GM15510 (cell line): ENCODE results near the gene SEC24A.

Experiments used
- POLR2A ChIP-seq: IDR thresholded peaks from 3 replicates; pipeline ENCODE4 v1.6.1; 2011; ENCODE audit warnings: borderline replicate concordance; ENCODE audit not compliant: insufficient read length; ENCODE audit errors: extremely low read depth

The SEC24A gene

DNA sequence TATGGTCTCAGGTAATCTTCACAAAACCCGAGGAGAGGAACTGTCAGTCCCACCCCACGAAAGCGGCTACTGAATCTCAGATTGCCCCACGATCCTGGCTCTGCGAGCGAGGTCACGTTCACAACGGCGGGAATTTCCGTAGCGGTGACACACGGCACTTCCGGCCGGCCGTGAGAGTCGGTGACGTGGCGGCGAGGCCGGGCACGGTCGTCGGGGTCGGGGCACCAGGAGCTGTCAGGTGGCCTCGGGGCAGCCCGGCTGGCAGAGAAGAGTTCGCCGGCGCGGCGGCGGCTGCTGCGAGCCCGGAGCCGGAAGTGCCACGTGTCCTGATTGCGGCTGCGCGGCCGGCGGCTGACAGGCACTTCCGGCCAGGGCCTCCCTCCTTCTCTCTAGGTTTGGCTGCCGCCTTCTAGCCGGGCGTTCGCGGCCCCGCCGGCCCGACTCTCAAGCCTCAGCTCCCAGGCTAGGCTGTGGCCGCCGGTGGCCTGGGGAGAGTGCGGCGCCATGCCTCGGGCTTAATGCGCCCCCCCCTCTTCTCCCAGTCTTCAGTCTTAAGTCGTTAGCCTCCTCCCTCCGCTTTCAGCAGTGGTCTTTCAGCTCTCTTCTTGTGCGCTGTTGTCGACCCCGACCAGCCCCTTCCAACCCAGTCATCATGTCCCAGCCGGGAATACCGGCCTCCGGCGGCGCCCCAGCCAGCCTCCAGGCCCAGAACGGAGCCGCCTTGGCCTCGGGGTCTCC lies at the start of gene SEC24A:
TSS of gene SEC24A (plus strand) at position 361 of the 738 bp plus-strand sequence. CDS start at position 653, 292 bp downstream.
- peak; percentile 91 for TF ChIP-seq POLR2A

DNA sequence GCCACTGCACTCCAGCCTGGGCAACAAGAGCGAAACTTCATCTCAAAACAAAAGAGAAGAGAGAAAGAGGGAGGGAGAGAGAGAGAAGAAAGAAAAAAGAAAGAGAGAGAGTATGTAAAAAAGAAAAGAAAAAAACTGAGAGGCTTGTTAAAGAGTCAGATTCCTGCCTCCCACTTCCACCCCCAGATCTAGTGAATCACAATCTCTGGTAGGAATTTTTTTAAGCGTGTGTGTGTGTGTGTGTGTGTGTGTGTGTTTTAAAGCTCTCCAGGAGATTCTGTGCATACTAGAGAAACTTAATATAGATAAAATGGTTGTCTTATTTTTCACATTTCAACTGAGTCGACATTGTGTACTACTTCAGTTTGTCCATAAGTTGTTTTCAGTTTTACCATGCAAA lies 48.0 kb upstream of the SEC24A start:
- no peak for TF ChIP-seq POLR2A

DNA sequence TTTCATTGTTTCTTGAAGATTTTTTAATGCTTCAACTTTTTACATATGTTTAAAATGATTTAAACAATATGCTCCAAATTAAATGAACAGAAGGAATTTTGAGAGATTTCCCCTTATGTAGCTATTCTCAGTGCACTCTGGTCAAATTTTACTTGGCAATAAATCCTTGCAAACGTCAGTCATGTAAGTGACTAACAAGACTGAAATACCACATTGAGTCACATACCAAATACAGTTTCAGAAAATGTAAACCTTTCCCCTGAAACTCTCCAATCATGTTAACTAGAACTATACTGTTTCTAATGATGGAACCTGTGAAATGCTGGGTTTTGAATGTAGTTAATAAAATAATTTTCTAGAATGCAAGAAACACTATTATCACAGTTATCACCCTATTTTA lies 45.5 kb upstream of the SEC24A start:
- no peak for TF ChIP-seq POLR2A

DNA sequence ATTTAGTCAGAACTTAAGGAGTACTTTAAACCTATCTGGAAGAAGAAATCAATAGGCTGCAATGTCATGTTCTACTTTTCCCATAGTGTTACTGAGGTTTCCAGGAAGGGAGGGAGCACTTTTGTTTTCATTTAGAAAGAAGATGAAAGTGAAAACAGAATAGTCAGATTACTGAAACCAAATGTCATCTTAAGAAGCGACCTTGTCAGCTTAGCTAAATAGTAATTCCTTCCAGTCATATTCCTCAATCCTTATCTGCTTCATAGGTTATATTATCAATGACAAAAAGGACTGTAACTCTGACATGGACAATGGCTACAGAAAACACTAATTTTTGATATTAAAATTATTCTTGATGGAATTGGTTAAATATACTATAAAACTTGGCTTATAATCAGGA lies 43.7 kb upstream of the SEC24A start:
- no peak for TF ChIP-seq POLR2A

DNA sequence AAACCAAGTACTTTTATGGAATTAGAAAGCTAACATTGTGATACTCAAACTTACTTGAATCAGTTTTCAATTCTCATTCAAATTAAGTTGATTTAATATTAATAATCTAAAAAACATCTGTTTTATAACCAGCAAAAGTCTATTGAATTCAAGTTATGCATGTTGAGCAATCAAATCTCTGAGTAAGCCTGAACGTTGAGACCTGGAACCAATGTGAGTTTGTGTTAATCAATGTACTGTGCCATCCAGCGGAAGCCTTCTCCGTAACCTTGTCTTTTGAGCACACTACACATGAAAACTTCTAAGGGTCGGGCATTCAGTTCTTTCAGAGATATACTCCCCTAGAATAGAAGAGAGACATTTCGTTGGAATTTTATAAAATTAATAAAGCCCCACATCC lies 41.9 kb upstream of the SEC24A start:
- TF ChIP-seq POLR2A, result no peak

DNA sequence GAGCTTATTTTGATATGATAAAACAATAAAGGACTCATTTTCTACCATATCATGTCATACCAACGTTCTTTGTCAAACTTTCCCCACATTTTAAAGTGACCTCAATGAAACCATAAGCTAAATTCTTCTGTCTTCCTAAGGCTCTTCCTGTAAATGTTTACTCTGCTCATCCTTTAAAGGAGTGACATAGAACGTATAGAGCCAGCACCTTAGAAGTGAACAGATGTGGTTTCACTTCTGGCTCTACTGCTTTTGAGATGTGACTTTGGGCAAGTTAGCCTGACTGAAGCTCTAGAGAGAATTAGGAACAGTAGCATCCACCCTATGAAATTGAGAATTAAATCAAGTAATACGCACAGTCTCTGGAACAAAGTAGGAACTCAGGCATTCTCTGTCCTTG lies 40.0 kb upstream of the SEC24A start:
- TF ChIP-seq POLR2A, result no peak

DNA sequence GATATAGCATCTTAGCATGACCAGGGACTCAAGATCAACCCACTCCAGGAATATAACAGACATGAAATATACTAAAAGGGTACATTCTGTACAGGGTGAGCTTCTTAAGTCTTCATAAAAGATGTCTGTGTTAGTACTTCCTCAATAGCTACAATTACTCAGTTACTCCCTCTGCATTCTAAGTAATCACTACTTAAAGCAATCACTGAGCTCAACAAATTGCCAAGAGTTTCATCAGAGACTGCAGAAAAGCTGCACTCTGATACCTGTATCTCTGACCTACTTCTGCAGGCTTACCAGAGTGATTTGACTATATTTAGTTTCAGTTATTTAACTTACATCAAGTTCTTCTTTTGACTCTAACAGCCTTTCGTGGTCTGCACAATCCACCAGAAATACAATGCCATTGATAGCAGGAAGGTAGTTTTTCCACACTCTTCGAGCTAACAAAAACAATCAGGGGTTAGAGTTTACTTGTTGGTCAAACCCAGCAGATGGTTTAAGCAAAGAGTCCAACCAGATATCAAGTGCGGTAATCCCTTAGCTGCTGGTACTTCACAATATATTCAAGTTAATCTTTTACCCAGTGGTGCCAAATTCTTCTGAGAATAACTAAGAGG lies 39.2 kb upstream of the SEC24A start:
- no peak for TF ChIP-seq POLR2A

DNA sequence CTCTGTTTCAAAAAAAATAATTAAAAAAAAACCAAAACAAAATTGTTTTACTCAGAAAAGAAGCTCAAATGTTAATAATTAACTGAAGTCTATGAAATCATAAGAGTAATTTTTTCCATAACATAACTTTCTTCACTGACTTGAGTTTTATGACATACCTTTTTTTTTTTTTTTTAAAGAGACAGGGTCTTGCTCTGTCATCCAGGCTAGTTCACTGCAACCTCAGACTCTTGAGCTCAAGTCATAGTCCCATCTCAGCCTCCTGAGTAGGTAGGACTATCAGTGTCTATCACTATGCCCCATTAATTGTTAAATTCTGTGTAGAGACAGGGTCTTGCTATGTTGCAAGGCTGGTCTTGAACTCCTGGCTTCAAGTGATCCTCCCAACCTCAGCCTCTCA lies 37.9 kb upstream of the SEC24A start:
- no peak for TF ChIP-seq POLR2A

DNA sequence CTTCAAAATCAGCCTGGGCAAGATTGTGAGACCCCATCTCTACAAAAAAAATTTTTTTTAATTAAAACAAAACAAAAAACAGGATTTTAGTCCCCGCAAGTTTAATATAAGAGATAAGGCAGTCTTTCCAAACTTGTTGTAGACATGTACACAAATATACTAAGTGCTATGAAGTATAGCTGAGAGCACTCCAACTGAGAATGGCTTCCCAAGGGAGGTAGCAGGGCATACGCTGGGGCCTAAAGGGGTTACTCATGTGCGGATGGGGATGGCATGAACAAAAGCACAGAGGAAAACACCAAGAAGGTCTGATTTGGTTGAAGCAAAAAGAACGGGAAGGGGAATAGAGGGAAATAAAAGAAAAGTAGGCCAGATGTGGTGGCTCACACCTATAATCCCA lies 37.1 kb upstream of the SEC24A start:
- TF ChIP-seq POLR2A, result no peak

DNA sequence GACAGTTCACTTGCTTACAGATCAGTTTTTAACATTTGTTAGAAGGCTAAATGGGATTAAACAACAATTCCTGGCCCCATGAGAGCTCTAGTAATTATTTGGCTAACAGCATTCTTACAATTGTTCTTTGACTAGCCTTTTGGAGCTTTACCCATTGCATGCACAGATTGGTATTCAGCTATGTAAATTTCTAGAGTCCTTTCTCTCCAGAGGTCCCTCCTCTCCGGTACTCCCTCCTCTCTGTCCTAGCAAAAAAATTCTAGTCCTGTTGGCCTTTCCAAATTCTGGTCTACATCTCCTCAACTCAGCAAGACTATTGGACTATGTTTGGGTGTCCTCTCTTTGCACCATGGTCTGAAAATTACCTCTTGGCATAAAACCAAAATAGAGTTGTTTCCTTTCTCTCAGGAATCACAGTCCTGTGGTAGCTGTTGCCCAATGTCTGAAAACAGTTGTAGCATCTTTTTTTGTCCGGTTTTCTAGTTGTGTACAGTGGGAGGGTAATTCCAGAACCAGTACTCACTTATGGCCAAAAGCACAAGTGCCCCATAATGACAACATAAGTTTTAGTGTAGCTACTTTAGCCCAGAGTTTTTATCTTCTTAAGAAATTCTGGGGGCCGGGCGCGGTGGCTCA lies 34.0 kb upstream of the SEC24A start:
- no peak for TF ChIP-seq POLR2A

DNA sequence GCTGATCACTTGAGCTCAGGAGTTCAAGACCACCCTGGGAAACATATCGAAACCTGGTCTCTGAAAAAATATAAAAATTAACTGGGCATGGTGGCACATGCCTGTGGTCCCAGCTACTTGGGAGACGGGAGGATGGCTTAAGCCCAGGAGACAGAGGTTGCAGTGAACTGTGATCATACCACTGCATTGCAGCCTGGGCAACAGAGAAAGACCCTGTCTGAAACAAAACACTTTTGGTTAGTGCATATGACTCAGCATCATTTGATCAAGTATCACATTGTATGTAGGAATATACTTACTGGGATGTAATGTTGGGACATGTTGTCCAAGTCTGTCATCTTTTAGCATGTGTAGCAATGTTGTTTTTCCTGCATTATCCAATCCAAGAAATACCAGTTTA lies 28.0 kb upstream of the SEC24A start:
- TF ChIP-seq POLR2A, result no peak

DNA sequence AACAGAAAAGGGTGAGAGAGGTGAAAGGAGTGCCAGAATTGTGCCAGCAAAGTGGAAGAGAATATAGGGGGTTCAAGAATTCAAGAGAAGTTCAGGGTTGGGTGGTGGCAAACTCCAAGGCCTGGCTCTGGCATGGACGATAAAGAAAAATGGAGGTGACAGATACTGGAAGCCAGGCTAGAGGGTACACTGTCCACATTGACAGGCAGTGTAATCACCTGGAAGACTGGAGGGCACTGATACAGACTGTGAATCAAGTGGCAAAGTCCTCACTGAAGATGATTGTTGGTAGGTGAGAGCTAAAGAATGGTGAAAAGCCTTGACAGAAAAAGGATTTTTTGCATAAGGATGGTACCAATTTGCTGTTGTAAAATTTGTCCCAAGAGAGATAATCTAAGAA lies 23.0 kb upstream of the SEC24A start:
- TF ChIP-seq POLR2A, result no peak

DNA sequence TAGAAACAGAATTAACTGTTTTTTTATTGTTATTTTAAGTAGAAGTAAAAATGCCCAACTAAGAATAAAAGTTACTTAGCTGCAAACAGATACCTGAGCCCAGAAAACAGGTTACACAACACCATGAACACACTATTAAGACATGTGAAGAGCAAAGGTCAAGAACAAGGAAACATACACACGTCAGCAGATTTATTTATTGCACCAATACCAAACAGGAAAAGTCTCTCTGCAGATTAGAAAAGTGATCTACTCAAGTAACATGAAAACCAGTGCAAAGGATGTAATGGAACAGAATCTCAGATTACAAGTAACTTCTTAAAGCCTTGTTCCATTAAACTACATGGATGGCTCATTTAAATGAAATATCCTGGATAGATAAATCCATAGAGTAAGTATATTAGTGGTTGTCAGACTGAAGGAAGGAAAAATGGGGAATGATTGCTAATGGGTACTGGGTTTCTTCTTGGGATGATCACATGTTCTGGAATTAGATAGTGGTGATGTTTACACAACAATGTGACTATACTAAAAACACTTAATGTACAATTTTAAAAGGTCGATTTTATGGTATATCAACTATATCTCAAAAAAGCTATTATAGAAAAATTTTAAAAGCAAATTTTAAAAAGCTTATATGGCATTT lies 22.1 kb upstream of the SEC24A start:
- TF ChIP-seq POLR2A, result no peak

DNA sequence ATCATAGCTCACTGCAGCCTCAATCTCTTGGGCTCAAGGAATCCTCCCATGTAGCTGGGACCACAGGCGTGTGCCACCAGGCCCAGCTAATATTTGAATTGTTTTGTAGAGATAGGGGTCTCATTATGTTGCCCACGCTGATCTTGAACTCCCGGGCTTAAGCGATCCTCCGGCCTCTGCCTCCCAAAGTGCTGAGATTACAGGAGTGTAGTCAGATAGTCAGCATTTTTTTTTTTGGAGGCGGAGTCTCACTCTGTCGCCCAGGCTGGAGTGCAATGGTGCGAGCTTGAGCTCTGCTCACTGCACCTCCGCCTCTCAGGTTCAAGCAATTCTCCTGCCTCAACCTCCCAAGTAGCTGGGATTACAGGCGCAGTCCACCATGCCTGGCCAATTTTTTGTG lies 14.4 kb upstream of the SEC24A start:
- no peak for TF ChIP-seq POLR2A

DNA sequence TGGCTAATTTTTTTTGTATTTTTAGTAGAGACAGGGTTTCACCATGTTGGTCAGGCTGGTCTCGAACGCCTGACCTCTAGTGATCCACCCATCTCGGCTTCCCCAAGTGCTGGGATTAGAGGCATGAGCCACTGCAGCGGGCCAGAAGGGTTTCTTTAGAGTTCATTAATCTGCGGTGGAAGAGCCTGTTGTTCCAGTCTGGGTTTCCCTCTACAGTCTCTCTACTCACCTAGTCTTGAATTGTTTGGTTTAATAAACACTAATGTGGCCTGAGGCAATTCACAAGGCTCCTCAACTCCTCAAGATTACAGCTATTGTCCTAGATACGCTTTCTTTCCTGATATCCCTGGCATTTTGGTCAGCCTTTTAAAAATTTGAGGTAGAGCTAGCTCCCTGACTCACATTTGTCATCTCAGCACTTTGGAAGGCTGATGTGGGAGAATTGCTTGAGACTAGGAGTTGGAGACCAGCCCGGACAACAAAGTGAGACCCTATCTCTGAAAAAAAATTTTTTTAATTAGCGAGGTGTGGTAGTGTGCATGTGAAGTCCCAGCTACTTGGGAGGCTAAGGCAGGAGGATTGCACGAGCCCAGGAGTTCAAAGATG lies 11.4 kb upstream of the SEC24A start:
- TF ChIP-seq POLR2A, result no peak
